Liver (tissue), 9 donors: Measurements from ENCODE around the gene ESD. TPM values are rescaled to one million over a fixed set of nuclear protein-coding genes. Genes with fewer than 3 reads are reported as not detected.

Source experiments
- DNase-seq: peaks from one replicate; pipeline ENCODE4 v3.0.0-alpha.2; 2017; ENCODE audit warnings: low spot score
- H3K27ac ChIP-seq, 2 donors: one replicate each; pipeline ENCODE4 v1.7.0; 2013; ENCODE audit warnings: inconsistent platforms in 2 of 2, low read length in 2 of 2, control low read depth in 1 of 2, low read depth in 1 of 2, mild to moderate bottlenecking in 1 of 2
- H3K27me3 ChIP-seq, 4 donors: one replicate each; pipeline versions ENCODE4 v1.6.1 to v1.7.0; 2013; ENCODE audit warnings: low read length in 3 of 4, inconsistent platforms in 1 of 4, mild to moderate bottlenecking in 1 of 4, moderate library complexity in 1 of 4; ENCODE audit not compliant: control insufficient read depth in 4 of 4, insufficient read depth in 4 of 4
- H3K36me3 ChIP-seq, 4 donors: one replicate each; pipeline versions ENCODE4 v1.6.1 to v1.7.0; 2013; ENCODE audit warnings: low read length in 3 of 4, mild to moderate bottlenecking in 3 of 4, low read depth in 1 of 4, moderate library complexity in 1 of 4; ENCODE audit not compliant: control insufficient read depth in 4 of 4, insufficient read depth in 3 of 4
- H3K4me1 ChIP-seq, 4 donors: one replicate each; pipeline versions ENCODE4 v1.6.1 to v1.7.0; 2013; ENCODE audit warnings: low read length in 3 of 4, mild to moderate bottlenecking in 3 of 4, moderate library complexity in 1 of 4; ENCODE audit not compliant: control insufficient read depth in 4 of 4, insufficient read depth in 4 of 4
- H3K4me3 ChIP-seq, 3 donors: one replicate each; pipeline versions ENCODE4 v1.6.1 to v1.7.0; 2013; ENCODE audit warnings: low read length in 3 of 3, control low read depth in 1 of 3, low read depth in 1 of 3, mild to moderate bottlenecking in 1 of 3
- H3K9ac ChIP-seq, 2 donors: one replicate each; pipeline ENCODE4 v1.7.0; 2013; ENCODE audit warnings: low read length in 2 of 2, mild to moderate bottlenecking in 2 of 2, moderate library complexity in 2 of 2, control low read depth in 1 of 2, low read depth in 1 of 2
- H3K9me3 ChIP-seq, 4 donors: one replicate each; pipeline versions ENCODE4 v1.6.1 to v1.7.0; 2013; ENCODE audit warnings: low read length in 3 of 4; ENCODE audit not compliant: control insufficient read depth in 4 of 4
- CTCF ChIP-seq: fragments of 150-350 bp; IDR thresholded peaks from 2 replicates; pipeline ENCODE4 v1.5.1; 2017; ENCODE audit warnings: improper control_type of control experiment, low read depth, low read length; ENCODE audit not compliant: missing input control
- EGR1 ChIP-seq, 2 donors: IDR thresholded peaks; 2 replicates each; pipeline ENCODE4 v1.6.1; 2016 to 2018; ENCODE audit warnings: antibody characterized with exemption in 2 of 2, low read depth in 2 of 2
- FOXA1 ChIP-seq: IDR thresholded peaks from 2 replicates; pipeline ENCODE4 v1.6.1; 2016; ENCODE audit warnings: antibody characterized with exemption
- FOXA2 ChIP-seq: IDR thresholded peaks from 2 replicates; pipeline ENCODE4 v1.6.1; 2016; ENCODE audit warnings: antibody characterized with exemption
- GABPA ChIP-seq, 2 donors: IDR thresholded peaks in 1 of 2; conservative IDR thresholded peaks in 1 of 2; 2 replicates each; pipeline ENCODE4 v1.6.1; 2016; ENCODE audit warnings: antibody characterized with exemption in 2 of 2, mild to moderate bottlenecking in 1 of 2, moderate library complexity in 1 of 2
- HNF4G ChIP-seq: IDR thresholded peaks from 2 replicates; pipeline ENCODE4 v1.6.1; 2016; ENCODE audit warnings: antibody characterized with exemption
- NR2F2 ChIP-seq: IDR thresholded peaks from 2 replicates; pipeline ENCODE4 v1.6.1; 2016; ENCODE audit warnings: antibody characterized with exemption
- YY1 ChIP-seq: IDR thresholded peaks from 2 replicates; pipeline ENCODE4 v1.6.1; 2016; ENCODE audit warnings: antibody characterized with exemption, mild to moderate bottlenecking
- WGBS: extraction: QIAGEN DNeasy Blood & Tissue Kit; methylation state at CpG from one replicate; pipeline ENCODE4 v1.1.7; 2013; 5-methylcytosine and 5-hydroxymethylcytosine counted together
- polyA plus RNA-seq, 2 donors: library from polyadenylated mRNA; stranded (reverse) in 1 of 2; unstranded in 1 of 2; fragments of 200-250 nt in 1 of 2; fragments of >200 nt in 1 of 2; fragmentation: Nextera tagmentation in 1 of 2; extraction: Ambion mirVana in 1 of 2; gene quantifications; one replicate each; pipeline versions ENCODE4 v1.2.1 to v1.2.3, GENCODE V29; 2013 to 2015
- total RNA-seq, 2 donors: library from RNA; depleted of rRNA; stranded (reverse); fragments of >200 nt; gene quantifications; one replicate each; pipeline ENCODE4 v1.2.3, GENCODE V29; 2014
- TF ChIP-seq, protein P1 (sequence below): IDR thresholded peaks from 2 replicates; pipeline ENCODE4 v1.6.1; 2016; ENCODE audit warnings: antibody characterized with exemption
- TF ChIP-seq, protein P2 (sequence below): IDR thresholded peaks from 2 replicates; pipeline ENCODE4 v1.6.1; 2016; ENCODE audit warnings: antibody characterized with exemption
- TF ChIP-seq, protein P3 (sequence below): IDR thresholded peaks from 2 replicates; pipeline ENCODE4 v1.6.1; 2016; ENCODE audit warnings: antibody characterized with exemption, mild to moderate bottlenecking
- donor health status: healthy.
- donor health status: healthy.
- donor health status: healthy.
- donor health status: healthy.
- donor health status: healthy.

The ESD gene
- total and polyA plus RNA-seq, 4 donors: 63.3 to 146 (median 72.0) TPM

DNA sequence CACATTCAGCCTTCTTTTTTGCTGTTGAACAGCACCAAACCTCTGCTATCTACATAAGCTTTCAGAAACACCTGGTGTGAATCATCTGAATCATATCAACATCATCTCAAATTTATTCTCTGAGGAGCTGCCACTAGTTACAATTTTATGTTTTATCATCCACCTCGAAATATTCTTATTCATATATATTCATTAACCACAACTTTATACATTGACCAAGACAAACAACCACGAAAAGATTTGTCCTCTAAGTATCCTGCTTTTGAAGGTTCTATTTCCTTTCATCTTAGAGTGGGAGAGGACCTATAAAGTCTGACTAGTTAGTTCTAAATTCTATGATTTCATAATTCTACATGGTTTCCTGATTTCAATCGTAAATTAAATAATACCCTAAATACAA is 18.9 kb downstream of the ESD start:
- no peak for DNase-seq
- Histone ChIP-seq H3K9ac (no peak overlapping the region), H3K4me3 (no peak overlapping the region), H3K9me3 (no peaks in the 10 kb centered on the region), H3K4me1 (no peaks in the 10 kb centered on the region), H3K36me3 (peaks cover 7 to 66% (median 61%) of the 10 kb centered on the region in 4 donors), H3K27me3 (no peaks in the 10 kb centered on the region), H3K27ac (no peak overlapping the region)
- TF ChIP-seq NR2F2: no peak
- TF ChIP-seq CTCF: no peak
- no peak for TF ChIP-seq GABPA (IDR thresholded peaks at IDR 0.05 in 1 of 2, conservative IDR thresholded peaks at IDR 0.05 in 1 of 2)
- TF ChIP-seq EGR1 (IDR thresholded peaks at IDR 0.05; ENCODE audit: low read depth in 2 of 2): no peak
- no peak for TF ChIP-seq FOXA1
- TF ChIP-seq, protein P1, sequence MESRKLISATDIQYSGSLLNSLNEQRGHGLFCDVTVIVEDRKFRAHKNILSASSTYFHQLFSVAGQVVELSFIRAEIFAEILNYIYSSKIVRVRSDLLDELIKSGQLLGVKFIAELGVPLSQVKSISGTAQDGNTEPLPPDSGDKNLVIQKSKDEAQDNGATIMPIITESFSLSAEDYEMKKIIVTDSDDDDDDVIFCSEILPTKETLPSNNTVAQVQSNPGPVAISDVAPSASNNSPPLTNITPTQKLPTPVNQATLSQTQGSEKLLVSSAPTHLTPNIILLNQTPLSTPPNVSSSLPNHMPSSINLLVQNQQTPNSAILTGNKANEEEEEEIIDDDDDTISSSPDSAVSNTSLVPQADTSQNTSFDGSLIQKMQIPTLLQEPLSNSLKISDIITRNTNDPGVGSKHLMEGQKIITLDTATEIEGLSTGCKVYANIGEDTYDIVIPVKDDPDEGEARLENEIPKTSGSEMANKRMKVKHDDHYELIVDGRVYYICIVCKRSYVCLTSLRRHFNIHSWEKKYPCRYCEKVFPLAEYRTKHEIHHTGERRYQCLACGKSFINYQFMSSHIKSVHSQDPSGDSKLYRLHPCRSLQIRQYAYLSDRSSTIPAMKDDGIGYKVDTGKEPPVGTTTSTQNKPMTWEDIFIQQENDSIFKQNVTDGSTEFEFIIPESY: no peak
- no peak for TF ChIP-seq HNF4G
- WGBS: 88% methylated on average over 3 of the region's 3 CpGs

- H3K4me3 ChIP-seq: no peak overlapping the region
- H3K27ac ChIP-seq: no peak overlapping the region
- no peak overlapping the region for H3K9ac ChIP-seq
- no peaks in the 10 kb centered on the region for H3K9me3 ChIP-seq
- no peaks in the 10 kb centered on the region for H3K27me3 ChIP-seq
- DNase-seq: no peak
- peaks cover 8 to 67% (median 61%) of the 10 kb centered on the region in 4 donors for H3K36me3 ChIP-seq
- 82% methylated on average over 8 of the region's 8 CpGs for WGBS
- no peak for TF ChIP-seq EGR1 (IDR thresholded peaks at IDR 0.05; ENCODE audit: low read depth in 2 of 2)
- no peak for TF ChIP-seq FOXA2
- TF ChIP-seq, protein P2, sequence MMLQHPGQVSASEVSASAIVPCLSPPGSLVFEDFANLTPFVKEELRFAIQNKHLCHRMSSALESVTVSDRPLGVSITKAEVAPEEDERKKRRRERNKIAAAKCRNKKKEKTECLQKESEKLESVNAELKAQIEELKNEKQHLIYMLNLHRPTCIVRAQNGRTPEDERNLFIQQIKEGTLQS: no peak
- TF ChIP-seq YY1: no peak
- TF ChIP-seq, protein P3, sequence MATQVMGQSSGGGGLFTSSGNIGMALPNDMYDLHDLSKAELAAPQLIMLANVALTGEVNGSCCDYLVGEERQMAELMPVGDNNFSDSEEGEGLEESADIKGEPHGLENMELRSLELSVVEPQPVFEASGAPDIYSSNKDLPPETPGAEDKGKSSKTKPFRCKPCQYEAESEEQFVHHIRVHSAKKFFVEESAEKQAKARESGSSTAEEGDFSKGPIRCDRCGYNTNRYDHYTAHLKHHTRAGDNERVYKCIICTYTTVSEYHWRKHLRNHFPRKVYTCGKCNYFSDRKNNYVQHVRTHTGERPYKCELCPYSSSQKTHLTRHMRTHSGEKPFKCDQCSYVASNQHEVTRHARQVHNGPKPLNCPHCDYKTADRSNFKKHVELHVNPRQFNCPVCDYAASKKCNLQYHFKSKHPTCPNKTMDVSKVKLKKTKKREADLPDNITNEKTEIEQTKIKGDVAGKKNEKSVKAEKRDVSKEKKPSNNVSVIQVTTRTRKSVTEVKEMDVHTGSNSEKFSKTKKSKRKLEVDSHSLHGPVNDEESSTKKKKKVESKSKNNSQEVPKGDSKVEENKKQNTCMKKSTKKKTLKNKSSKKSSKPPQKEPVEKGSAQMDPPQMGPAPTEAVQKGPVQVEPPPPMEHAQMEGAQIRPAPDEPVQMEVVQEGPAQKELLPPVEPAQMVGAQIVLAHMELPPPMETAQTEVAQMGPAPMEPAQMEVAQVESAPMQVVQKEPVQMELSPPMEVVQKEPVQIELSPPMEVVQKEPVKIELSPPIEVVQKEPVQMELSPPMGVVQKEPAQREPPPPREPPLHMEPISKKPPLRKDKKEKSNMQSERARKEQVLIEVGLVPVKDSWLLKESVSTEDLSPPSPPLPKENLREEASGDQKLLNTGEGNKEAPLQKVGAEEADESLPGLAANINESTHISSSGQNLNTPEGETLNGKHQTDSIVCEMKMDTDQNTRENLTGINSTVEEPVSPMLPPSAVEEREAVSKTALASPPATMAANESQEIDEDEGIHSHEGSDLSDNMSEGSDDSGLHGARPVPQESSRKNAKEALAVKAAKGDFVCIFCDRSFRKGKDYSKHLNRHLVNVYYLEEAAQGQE: no peak
- TF ChIP-seq FOXA1: no peak
- H3K4me1 ChIP-seq: no peaks in the 10 kb centered on the region
Measured at GRCh38 chr13:46775385-46776107, 21.4 kb downstream of the ESD start.
